Measurements from ENCODE around the gene ANO6.

ANO6 gene

DNA sequence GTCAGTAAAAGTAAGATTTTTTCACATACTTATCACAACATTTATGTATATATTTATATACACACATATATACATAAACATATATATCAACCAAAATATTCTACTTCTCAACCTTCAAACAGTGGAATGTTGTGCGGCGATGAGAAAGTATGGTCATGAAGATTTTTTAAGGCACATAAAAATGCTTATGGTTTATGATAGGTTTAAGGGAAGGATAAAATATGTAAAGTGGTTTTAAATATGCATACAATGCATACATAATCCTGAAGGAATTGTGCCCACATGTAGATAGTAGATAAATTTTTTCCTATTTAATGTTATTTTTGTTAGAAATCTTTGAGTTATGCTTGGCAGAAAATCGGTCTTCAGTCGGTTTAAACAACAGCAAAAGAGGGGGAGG is 182.7 kb downstream of the ANO6 start:
- in situ Hi-C loops (cut with MboI; ENCODE audit: low sequenced_read_pairs), result no loop called here

DNA sequence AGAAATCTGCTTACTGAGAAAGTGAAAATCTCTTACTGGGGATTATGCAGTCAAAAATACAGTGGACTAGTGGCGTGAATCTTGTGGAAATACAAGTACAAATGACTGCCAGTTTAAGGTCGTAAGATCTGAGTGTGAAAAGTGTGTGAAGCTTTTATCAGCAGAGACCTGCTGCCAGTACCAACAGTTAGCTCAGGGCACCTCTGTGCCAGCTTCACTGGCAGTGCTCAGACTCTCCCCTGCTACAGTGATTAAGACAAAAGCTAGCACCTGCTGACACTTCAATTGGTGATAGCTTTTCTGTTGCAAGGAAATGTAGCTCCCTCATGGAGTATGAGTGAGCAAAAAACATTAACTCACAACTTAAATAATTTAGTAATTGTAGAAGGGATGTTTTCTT is 185.1 kb downstream of the ANO6 start:
- in situ Hi-C loops (cut with MboI; ENCODE audit: low sequenced_read_pairs), result no loop called here

DNA sequence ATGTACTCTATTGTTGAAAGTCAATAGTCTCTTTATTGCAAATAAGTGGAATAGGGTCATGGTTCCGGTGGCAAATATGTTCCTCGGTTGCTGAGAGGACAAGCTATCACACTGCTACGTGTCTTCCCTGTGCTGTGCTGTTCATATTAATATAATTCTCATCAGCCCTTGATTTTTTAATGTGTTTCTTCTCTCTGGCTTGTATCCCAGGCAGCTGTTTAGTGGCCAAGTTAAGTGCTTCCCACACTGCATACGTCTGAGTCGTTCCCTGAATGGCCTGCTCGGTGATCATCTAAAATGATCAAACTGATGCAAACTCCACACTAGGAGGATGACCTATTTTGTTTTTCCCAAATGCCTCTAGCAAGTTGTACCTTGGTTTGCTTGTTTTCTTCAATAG is 186.4 kb downstream of the ANO6 start:
- in situ Hi-C loops (cut with MboI; ENCODE audit: low sequenced_read_pairs), result no loop called here

DNA sequence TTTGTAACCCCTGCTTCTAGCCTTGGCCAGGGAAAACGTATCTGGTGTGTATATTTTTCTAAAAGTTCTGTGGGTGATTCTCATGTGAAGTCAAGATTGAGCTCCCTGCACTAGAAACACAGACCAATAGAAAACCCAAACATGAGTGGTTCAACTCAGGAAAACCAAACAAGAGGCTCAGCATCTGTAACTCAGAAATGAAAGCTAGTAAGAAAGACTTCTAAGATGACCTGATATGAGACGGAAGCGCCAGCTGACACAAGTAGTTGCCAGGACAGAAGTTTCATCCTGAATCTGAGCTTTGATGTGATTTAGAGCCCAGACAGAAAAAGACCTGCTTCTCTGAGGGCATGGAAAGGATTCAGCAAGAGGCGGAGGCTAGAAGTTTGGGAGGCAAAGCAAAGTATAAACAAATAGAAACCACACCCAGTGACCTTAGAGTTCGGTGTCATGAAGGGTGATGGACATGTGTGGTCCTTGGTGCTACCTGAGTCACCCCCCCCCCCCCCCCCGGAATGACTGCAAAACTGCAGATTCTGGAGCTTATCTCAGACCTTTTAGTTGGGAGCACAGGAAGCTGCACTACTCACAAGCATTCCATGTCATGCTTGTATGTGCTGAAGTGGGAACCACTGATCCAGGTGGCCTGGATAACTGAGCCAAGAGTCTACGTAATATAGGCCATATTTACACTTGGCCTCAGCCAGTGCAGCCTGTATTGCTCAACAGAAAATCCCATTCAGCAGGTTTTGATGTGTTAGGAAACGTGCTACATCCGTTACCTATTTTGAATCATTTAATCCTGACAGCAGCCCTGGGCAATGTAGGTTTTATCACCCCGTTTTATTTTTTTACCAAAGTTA is 191.3 kb downstream of the ANO6 start:
- in situ Hi-C loops (cut with MboI; ENCODE audit: low sequenced_read_pairs), result no loop called here

DNA sequence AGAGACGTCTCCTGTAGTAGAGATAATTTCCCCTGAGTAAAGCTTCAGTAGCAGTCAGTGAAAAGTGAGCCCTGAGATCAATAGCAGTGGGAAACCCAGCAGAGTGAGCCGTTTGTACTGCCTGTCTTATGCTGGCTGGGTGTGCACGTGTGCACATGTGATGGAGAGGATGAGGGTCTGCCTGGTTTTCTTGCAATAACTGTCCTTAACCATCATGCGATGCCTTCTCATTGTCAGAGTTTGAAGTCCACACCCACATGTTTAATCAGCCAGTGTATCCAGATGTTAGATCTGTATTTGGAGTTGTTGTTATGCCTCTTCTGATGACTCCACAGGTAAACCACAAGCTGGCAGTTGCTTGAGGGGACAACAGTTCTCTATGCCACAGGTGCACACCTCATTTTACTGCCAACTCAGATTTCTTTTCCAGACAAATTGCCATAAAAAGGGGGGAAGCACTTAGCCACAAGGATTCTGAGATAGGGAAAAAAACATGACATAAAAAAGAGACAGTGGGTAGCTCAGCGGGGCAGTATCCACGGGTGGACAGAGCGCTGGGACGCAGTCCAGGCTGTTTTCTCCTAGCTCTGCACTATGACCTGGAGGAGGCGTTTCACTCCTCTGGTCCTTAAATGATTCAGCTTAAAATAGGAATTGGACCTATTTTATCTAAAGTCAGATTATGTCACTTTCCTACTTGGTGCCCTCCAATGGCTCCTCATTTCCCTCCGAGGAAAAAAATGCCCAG is 192.3 kb downstream of the ANO6 start:
- in situ Hi-C loops (cut with MboI; ENCODE audit: low sequenced_read_pairs), result no loop called here

DNA sequence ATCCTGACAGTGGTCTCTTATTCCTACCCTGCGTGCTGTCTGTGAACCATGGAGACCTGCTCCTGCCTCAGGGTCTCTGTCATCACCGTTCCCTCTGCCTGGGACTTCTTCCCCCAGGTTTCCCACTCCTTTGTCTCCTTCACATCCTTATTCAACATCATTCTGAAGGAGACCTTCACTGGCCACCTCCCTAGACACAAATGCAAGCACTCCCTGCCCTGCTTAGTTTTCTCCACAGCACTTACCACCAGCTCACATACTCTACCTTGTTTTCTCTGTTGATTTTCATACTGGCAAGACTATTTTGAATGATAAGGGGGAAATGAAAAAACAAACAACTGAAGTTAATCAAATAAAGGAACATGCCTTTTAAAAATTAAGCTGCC is 192.8 kb downstream of the ANO6 start:
- in situ Hi-C loops (cut with MboI; ENCODE audit: low sequenced_read_pairs), result no loop called here

DNA sequence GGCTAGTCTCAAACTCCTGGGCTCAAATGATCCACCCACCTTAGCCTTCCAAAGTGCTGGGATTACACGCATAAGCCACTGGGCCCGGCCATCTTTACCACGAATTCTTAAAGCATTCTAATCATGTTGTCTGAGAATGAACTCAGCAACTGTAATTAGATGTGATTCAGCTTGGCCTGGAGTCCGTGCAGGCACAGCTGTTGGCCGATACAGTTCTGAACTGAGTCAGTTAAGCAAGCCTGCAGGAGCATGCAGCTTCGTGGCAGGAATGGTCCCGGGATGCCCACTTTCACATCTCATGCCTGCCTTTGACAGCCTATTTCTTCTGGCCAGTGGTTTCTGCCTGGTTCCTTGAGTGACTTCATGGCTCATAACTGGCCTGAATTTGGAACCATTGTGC is 194.1 kb downstream of the ANO6 start:
- in situ Hi-C loops (cut with MboI; ENCODE audit: low sequenced_read_pairs), result no loop called here

DNA sequence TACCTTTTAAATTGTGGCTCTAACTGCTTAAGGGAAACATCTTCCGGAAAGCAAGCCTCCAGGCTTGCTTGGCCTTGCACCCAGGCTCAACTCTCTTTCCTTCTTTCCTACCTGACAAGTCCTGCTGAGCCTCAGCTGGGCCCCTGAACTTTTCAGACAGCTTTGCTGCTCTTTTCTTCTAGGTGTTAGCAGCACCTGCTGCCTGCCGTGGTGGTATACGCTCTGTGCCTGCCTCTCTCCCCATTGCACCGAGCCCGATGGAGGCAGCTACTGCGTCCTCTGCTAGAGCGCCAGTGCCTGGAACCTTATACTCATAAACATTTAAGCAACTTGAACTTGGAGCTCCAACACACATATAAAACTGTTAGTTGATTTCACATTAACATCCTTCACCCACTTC is 195.7 kb downstream of the ANO6 start:
- in situ Hi-C loops (cut with MboI; ENCODE audit: low sequenced_read_pairs), result no loop called here

DNA sequence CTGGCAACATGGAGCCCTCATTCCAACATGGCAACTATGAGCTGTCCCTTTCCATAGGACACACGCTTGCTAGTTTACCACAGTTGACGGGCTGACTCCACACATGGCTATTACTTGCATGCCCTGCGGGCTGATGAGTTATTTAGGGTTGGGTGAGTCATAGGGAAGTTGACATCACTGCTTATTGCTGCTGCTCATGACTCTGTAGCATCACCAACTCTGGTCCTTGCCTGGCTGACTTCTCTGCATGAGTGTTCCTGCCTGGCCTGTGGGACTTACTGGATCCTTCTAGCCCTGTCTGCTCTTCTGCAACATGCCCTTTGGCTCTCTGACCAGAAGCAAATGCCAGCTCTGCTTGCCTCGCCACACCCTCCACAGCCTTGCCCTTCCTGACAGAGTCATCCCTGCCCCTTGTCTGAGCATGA is 199.5 kb downstream of the ANO6 start:
- in situ Hi-C loops (cut with MboI; ENCODE audit: low sequenced_read_pairs), result no loop called here

DNA sequence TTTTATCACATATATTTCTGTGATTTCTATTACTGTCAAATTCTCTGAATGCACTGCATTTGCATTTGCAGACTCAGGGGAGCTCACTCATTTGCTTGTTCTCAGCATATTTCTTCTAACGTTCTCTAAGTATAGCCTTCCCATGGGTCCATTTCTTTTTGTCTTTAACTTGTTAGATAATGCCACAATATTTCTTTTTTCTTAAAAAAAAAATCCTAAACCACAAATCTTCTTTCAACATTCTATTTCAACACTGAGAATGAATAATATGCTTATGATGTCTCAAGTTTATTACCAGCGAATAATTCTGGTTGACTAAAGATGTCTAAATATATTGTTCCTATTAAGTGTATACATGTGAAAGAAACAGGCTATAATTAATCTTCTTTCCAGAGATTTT is 200.2 kb downstream of the ANO6 start:
- in situ Hi-C loops (cut with MboI; ENCODE audit: low sequenced_read_pairs), result no loop called here

DNA sequence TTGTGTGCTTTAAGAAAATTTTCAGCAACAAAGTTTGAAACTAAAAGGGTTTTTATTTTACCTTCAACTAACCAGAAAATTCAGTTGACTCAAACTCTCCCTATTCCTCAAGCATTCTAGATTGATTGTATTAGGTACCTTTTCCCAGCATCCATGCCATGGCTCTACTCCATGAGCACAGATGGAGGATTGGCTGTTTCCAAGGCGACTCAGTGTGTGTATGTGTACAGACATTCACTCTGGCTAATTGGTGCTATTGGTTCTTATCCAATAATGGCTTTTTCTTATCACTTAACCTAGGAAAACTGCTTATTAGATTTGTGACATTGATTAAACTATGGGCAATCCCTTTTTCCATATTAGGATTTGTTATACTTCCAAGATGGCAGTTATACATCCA is 202.6 kb downstream of the ANO6 start:
- in situ Hi-C loops (cut with MboI; ENCODE audit: low sequenced_read_pairs), result no loop called here

DNA sequence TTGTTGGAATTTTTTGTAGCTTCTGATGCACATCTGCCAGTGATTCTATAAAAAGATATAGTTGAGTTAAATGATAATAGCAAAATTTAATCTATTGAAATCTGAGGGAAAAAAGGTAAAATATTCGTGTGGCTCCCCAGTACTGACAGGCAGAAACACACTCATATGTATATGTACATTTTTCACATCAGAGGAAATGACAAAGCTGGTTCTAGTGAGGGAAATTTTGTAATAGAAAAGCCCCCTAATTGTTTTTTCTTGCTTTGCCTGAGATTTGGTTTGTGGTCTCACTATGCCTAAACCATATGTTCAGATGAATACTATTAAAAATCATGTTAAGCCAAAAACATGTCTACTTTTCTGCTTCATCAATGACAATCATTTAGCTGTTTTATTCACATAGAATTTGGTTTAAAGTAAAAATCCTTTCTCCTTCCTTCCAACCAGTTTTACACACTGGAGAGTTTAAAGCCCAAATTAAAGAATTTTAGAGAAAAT is 203.5 kb downstream of the ANO6 start:
- in situ Hi-C loops (cut with MboI; ENCODE audit: low sequenced_read_pairs), result no loop called here

DNA sequence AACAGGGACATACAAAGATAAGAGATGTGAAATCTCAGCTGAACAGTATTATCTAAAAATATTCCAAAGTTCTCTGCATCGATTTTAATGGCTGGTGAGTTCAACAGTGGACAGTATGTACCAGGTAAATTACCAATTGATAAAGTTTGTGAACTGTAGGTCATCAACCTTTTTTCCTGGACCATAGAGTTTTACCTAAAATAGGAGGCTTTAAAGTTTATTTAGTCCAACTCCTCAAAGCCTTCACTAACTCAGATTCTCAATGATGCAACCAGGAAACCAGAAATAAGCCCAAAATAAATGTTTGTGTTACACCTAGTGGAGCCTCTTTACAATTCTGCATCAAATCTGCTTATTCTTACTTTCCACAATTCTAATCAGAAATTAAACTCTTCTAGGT is 205.8 kb downstream of the ANO6 start:
- in situ Hi-C loops (cut with MboI; ENCODE audit: low sequenced_read_pairs), result no loop called here

DNA sequence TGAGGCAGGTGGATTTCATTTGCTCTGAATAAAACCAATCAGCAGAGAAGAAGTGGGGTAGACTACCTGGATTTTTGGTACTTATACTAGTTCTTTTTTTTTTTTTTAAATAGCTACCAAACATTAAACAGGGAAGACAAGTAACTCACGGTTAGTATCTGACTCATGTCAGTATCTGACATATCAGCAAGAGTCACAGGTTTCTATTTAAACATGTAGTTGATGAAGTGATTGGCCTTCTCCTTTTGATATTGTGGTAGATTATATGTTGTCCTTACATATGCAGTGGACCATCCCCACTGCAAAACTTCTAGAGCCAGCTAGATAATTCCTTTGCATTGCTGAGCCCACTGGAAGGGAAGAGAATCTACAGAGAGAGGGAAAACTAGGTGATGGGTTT is 208.0 kb downstream of the ANO6 start:
- in situ Hi-C loops (cut with MboI; ENCODE audit: low sequenced_read_pairs), result no loop called here

DNA sequence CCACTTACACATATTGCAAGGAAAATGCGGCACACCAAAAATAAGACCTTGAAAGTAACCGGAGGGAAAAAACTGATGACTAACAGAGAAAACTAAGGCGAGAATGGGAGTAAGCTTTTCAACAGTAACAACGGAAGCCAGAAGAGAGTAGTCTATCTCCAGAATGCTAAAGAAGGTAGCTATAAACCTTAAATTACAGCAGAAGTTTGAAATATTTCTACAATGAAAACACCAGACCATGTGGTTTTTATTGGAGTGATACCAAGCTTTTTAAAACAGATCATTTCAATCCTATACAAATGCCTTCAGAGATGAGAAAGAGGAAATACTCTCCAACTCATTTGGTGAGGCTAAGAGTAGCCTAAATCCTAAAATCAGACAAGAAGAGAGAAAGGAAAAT is 209.5 kb downstream of the ANO6 start:
- in situ Hi-C loops (cut with MboI; ENCODE audit: low sequenced_read_pairs), result loop anchor here (25.0 kb wide), 1 partner anchor 312 kb away; the partner anchor contains the start of gene ARID2

DNA sequence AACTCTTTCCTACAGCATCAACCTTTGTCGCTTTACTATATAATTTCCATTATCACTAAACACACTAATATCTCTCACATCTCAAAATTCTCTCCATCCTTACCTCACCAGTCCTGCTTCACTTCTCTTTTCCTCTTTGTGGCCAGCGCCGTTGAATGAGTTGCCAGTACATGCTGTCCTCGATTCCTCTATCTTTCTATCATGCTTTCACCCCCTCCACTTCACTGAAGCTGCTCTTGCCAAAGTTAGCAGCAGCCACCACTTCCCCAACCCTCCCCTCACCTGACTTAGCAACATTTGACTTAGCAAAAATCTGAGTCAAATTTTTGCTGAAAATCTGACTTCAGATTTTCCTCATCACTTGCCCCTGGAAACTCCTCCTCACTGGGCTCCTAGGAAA is 210.4 kb downstream of the ANO6 start:
- in situ Hi-C loops (cut with MboI; ENCODE audit: low sequenced_read_pairs), result loop anchor here (25.0 kb wide), 1 partner anchor 311 kb away; the partner anchor contains the start of gene ARID2

DNA sequence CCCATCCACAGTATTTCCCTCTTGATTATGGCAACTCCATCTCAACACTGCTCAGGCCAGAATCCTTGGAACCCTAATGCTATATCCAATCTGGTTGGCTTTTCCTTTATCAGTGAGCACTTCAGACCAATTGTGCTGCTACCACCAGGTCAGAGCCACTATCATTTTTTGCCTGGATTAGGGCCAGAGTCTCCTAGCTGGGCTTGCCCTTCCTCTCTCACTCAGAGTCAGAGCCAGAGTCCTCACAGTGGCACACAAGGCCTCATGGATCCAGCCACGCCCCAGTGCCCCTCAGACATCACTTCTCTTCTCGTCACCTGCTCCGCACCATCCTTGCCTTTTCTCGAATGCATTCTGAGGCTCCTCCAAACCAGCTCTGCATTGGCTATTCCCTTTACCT is 211.1 kb downstream of the ANO6 start:
- in situ Hi-C loops (cut with MboI; ENCODE audit: low sequenced_read_pairs), result loop anchor here (25.0 kb wide), 1 partner anchor 310 kb away; the partner anchor contains the start of gene ARID2

DNA sequence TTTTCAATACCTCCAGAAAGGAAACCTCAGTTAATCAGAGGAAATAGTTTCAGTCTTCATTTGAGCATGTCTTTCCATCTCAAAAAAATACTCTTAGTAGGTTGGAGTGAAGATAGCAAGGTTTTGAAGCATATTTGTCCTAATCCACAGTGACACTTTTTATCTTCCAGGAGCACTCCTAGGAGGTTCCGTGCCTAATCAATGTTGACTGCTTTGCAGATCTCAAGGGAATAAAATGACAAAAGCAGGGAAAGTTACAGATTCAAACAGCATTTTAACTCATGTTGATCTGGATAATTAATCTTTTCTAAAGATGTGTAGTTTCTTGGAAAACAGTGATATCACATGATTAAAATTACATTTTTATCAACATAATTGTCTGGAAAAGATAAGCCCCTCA is 213.9 kb downstream of the ANO6 start:
- in situ Hi-C loops (cut with MboI; ENCODE audit: low sequenced_read_pairs), result loop anchor here (25.0 kb wide), 1 partner anchor 307 kb away; the partner anchor contains the start of gene ARID2

DNA sequence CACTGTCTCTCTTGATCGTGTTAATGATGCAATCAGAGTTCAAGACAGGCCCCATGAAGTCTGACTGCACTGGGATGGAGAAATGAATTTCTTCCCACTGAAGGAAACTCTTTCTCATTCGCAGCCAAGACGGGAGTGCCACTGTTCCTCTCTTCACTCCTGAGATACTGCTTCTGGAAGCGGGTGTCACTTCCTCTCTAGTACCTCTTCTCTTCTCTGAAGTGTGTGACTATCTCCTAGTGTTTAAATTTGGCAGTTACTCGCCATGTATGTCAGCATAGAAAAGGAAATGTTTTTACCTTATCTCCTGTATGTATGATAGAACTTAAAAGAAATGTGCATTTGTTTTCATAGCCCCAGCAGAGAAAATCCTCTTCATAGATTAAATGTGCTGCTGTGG is 215.2 kb downstream of the ANO6 start:
- in situ Hi-C loops (cut with MboI; ENCODE audit: low sequenced_read_pairs), result loop anchor here (25.0 kb wide), 1 partner anchor 306 kb away; the partner anchor contains the start of gene ARID2

DNA sequence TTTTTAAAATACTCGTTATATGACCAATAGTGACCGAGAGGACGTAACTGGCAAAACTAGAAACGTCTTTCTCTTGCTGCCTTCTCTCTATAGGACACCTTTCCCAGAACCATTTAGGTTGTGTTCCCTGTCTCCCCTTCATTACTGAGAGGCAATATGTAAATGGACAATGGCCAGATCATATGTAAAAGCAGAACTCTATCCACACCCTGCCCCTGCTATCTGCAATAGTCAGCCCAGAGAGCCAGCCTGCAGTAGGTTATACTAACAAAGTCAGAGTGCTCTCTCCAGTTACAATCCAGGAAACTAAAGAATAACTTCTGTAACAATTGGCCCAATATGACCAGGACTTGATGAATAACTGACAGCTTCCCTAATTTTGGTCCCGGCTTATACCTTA is 216.8 kb downstream of the ANO6 start:
- in situ Hi-C loops (cut with MboI; ENCODE audit: low sequenced_read_pairs), result loop anchor here (25.0 kb wide), 1 partner anchor 305 kb away; the partner anchor contains the start of gene ARID2

DNA sequence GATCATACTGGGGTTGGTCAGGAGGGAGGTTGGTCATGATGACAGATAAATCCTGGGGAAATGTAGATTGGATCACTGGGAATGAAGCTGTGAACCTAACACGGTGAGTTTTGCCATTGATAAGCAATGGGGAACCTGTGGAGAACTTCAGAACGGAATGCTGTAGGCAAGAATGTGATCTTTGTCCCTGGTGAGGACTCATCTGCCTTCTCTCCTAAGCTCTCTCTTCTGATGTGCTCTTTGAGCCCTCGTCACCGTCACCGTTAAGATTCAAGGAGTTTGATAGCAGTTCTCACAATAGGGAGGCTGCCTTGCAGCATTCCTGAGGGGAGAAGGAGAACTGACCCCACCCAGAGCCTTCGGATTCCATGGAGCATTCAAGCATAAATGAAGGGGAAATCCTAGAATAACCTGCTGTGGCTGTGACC is 217.6 kb downstream of the ANO6 start:
- in situ Hi-C loops (cut with MboI; ENCODE audit: low sequenced_read_pairs), result loop anchor here (25.0 kb wide), 1 partner anchor 304 kb away; the partner anchor contains the start of gene ARID2
